Keratinocyte (primary cell): ENCODE data around the gene ZNF490.

Experiments used
- EZH2 ChIP-seq: IDR thresholded peaks from one replicate; pipeline ENCODE4 v1.6.1; 2012; ENCODE audit warnings: inconsistent platforms, mild to moderate bottlenecking, low read length, moderate library complexity
- TF ChIP-seq, protein P1 (sequence below), 3 experiments: IDR thresholded peaks in 1 of 3; conservative IDR thresholded peaks in 1 of 3; optimal IDR thresholded peaks in 1 of 3; 2 replicates in 2 of 3; 3 replicates in 1 of 3; pipeline versions ENCODE3 to v1.5.1; 2011; ENCODE audit warnings: low read length in 3 of 3, mild to moderate bottlenecking in 3 of 3, moderate library complexity in 2 of 3, control low read depth in 1 of 3, inconsistent platforms in 1 of 3; ENCODE audit not compliant: insufficient read depth in 2 of 3; ENCODE audit errors: extremely low read depth in 1 of 3

DNA sequence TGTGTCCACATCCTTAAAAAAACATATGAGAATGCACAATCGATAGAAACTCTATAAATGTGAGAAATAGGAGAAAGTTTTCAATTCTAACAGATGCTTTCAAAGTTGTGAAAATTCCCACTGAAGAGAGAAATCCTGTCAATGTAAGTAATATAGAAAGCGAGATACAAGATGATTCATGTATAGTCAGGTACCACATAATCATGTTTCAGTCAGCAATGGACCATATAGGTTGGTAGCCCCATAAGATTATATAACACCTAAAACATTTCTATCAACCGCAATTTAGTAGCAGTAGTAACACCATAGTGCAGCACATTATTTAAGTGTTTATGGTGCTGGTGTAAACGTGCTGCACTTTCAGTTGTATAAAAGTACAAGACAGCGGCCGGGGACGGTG lies 18.6 kb upstream of the ZNF490 start:
- TF ChIP-seq, protein P1, sequence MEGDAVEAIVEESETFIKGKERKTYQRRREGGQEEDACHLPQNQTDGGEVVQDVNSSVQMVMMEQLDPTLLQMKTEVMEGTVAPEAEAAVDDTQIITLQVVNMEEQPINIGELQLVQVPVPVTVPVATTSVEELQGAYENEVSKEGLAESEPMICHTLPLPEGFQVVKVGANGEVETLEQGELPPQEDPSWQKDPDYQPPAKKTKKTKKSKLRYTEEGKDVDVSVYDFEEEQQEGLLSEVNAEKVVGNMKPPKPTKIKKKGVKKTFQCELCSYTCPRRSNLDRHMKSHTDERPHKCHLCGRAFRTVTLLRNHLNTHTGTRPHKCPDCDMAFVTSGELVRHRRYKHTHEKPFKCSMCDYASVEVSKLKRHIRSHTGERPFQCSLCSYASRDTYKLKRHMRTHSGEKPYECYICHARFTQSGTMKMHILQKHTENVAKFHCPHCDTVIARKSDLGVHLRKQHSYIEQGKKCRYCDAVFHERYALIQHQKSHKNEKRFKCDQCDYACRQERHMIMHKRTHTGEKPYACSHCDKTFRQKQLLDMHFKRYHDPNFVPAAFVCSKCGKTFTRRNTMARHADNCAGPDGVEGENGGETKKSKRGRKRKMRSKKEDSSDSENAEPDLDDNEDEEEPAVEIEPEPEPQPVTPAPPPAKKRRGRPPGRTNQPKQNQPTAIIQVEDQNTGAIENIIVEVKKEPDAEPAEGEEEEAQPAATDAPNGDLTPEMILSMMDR (optimal IDR thresholded peaks at IDR 0.05 in 1 of 3, IDR thresholded peaks at IDR 0.05 in 1 of 3, conservative IDR thresholded peaks at IDR 0.05 in 1 of 3; ENCODE audit: extremely low read depth in 1 of 3, insufficient read depth in 2 of 3, low read length in 3 of 3) = no peak
- TF ChIP-seq EZH2 = no peak
